DMS79 treated with DMSO at 0.1 percent for 48 hours (cell line): Measurements from ENCODE around the gene S100Z.
"Not testable (repeated sequence)": the region's sequence is repeated elsewhere in the genome, so short reads cannot be mapped to it uniquely, and the experiment has no call there.

Experiments
- DNase-seq: peaks from one replicate; lab custom pipeline; 2025; lab: John Stamatoyannopoulos, UW

S100Z gene

GRCh38 chr5:76874088-76874581 lies 24.3 kb downstream of the S100Z start:
- peak; percentile 13 for DNase-seq

GRCh38 chr5:76888733-76889300 lies 39.0 kb downstream of the S100Z start:
- DNase-seq, result no peak

GRCh38 chr5:76893294-76893693 lies 43.5 kb downstream of the S100Z start:
- no peak for DNase-seq

- no peak for DNase-seq
Measured at GRCh38 chr5:76896196-76896595, 46.4 kb downstream of the S100Z start.

- DNase-seq, result no peak
Measured at GRCh38 chr5:76901522-76901921, 51.7 kb downstream of the S100Z start.

- no peak for DNase-seq
Measured at GRCh38 chr5:76908166-76908565, 58.4 kb downstream of the S100Z start.

- DNase-seq, result not testable (repeated sequence)
Measured at GRCh38 chr5:76910344-76910933, 60.6 kb downstream of the S100Z start.

GRCh38 chr5:76914671-76915070 lies 64.9 kb downstream of the S100Z start:
- not testable (repeated sequence) for DNase-seq

GRCh38 chr5:76918539-76918938 lies 68.7 kb downstream of the S100Z start:
- DNase-seq, result no peak

- DNase-seq, result no peak
Measured at GRCh38 chr5:76920491-76920890, 70.7 kb downstream of the S100Z start.

- no peak for DNase-seq
Measured at GRCh38 chr5:76926329-76927105, 76.7 kb downstream of the S100Z start.

- DNase-seq, result no peak
Measured at GRCh38 chr5:76927961-76928360, 78.1 kb downstream of the S100Z start.

- DNase-seq, result no peak
Measured at GRCh38 chr5:76930083-76930482, 80.3 kb downstream of the S100Z start.

GRCh38 chr5:76938177-76938576 lies 88.4 kb downstream of the S100Z start:
- DNase-seq, result no peak

- no peak for DNase-seq
Measured at GRCh38 chr5:76941000-76941399, 91.2 kb downstream of the S100Z start.

- DNase-seq, result no peak
Measured at GRCh38 chr5:76941442-76941841, 91.6 kb downstream of the S100Z start.

GRCh38 chr5:76942581-76942980 lies 92.8 kb downstream of the S100Z start:
- no peak for DNase-seq

GRCh38 chr5:76943006-76943405 lies 93.2 kb downstream of the S100Z start:
- DNase-seq, result no peak

- DNase-seq, result no peak
Measured at GRCh38 chr5:76944638-76945037, 94.8 kb downstream of the S100Z start.

- not testable (repeated sequence) for DNase-seq
Measured at GRCh38 chr5:76945238-76945637, 95.4 kb downstream of the S100Z start.

- DNase-seq, result no peak
Measured at GRCh38 chr5:76946090-76946489, 96.3 kb downstream of the S100Z start.

GRCh38 chr5:76947082-76947503 lies 97.3 kb downstream of the S100Z start:
- DNase-seq, result no peak
